ENCODE results near the gene FHL5.

- TF ChIP-seq CTCF (conservative IDR thresholded peaks at IDR 0.05) (no peak), EZH2 (IDR thresholded peaks at IDR 0.05; ENCODE audit: low read depth) (no peak)
Observed at GRCh38 chr6:96649926-96650325, 87.0 kb downstream of the FHL5 start.

Data from PC-9 (cell line).